AG09319 (cell line): Measurements from ENCODE around the gene CCDC175.
A peak's percentile ranks its signal among the peaks of the same experiment; 100 is the strongest.

Source experiments
- DNase-seq: peaks from one replicate; pipeline ENCODE4 v3.0.0-alpha.2; 2010; ENCODE audit warnings: low read depth; ENCODE audit errors: extremely low read depth
- TF ChIP-seq, protein P1 (sequence below): IDR thresholded peaks from 2 replicates; pipeline ENCODE4 v1.5.1; 2011; ENCODE audit warnings: low read depth, mild to moderate bottlenecking, inconsistent platforms, low read length, moderate library complexity

CCDC175 gene

DNA sequence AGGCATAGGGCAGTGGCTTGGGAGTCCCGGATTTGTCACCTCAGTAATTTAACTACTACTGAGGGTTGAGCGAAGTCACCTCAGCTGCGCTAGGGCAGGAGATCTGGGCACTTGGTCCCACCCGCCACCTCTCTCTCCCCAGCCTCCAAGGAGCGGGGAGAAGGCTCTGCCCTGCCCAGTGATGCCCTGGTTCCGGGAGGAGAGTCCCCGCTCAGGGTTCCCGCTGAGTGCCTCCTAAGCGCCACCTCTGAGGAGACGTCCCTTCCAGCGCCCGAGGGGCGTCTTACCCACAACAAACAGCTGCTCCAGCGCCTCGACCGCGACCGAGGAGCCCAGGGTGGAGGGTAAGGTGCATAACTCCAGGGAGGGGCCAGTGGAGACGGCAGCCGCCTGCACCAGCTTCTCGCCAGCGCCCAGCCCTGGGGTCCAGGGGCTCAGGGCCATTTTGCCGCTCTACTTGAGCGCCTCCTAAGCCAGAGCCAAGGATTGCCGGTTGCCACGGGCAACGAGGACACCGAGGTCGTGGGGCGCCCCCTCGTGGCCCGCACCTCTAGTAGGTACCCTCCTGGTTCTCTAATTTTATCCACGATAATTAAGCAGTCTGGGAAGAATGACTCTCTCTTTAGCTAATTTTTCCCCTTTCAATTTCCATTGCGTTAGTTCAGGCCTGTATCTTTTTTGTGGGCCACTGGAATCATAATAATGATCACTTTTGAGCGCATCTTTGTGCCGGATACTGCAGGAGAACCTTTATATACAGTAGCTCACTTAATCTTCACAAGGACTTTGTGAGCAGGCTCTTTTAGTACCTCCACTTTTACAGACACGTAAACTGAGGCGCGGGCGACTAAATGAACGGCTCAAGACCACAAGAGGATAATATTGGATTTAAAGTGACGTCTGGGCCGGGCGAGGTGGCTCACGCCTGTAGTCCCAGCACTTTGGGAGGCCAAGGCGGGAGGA lies at the start of gene CCDC175:
Gene CCDC175 (minus strand): TSS at position 481 of the 963 bp plus-strand sequence. CDS start 37 bp downstream, at position 444.
- TF ChIP-seq, protein P1, sequence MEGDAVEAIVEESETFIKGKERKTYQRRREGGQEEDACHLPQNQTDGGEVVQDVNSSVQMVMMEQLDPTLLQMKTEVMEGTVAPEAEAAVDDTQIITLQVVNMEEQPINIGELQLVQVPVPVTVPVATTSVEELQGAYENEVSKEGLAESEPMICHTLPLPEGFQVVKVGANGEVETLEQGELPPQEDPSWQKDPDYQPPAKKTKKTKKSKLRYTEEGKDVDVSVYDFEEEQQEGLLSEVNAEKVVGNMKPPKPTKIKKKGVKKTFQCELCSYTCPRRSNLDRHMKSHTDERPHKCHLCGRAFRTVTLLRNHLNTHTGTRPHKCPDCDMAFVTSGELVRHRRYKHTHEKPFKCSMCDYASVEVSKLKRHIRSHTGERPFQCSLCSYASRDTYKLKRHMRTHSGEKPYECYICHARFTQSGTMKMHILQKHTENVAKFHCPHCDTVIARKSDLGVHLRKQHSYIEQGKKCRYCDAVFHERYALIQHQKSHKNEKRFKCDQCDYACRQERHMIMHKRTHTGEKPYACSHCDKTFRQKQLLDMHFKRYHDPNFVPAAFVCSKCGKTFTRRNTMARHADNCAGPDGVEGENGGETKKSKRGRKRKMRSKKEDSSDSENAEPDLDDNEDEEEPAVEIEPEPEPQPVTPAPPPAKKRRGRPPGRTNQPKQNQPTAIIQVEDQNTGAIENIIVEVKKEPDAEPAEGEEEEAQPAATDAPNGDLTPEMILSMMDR = peak; percentile 72
- DNase-seq = peak; percentile 29

- TF ChIP-seq, protein P1 = no peak
- no peak for DNase-seq
Measured at GRCh38 chr14:59622631-59623030, 46.0 kb upstream of the CCDC175 start.

DNA sequence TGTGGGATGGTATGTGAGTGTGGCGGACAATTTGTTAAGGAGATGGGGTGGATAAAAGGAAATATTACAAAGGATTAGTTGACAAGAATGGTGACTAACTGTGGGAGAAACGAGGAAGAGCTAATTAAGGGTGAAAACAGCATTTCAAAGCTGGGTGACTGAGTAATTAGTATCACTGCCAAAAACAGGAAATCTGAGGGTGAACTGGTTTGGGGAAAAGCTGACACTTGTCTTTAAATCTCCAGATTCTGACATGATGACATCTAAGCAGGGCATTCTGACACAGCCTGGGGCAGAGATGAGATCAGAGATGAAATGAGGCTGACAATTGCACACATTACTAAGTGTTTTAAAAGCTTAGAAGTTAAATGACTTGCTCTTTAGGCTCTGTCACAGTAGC lies 42.4 kb upstream of the CCDC175 start:
- DNase-seq = no peak

DNA sequence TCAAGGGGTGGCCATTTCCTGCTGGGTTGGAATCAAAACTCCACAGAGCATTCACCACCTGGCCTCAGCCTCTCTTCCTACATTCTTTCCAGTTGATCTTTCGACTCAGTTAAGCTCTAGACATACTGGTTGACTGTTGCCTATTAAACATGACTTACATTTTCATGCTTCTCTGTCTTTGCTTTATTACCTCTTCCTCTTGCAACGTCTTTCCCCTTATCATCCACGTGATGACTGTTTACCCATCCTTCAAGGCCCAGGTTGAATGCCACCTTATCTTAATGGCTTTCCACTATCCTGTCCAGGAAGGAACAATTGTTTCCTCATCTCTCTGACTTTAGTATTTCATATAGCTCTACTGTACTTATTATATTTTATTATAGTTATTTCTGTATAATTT lies 24.4 kb upstream of the CCDC175 start:
- TF ChIP-seq, protein P1 = no peak
- no peak for DNase-seq

More for the DNA sequence above, 42.4 kb upstream of the CCDC175 start:
- TF ChIP-seq, protein P1 = no peak

- TF ChIP-seq, protein P1 = no peak
- DNase-seq = no peak
Measured at GRCh38 chr14:59600211-59600945, 23.8 kb upstream of the CCDC175 start.

DNA sequence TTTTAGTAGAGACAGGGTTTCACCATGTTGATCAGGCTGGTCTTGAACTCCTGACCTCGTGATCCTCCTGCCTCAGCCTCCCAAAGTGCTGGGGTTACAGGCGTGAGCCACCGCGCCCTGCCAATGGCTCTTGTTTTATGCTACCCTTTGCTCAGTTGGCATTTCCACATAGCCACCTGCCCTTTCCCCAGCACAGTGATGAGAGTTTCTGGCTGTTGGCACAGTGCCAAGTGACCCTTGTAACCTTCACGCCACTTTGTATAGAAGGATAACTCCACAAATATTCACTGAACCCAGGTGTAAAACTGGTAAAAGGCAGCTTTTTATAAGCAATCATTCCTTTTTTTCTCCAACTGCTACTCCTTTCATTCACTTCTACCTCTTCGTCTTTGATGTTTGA lies 18.5 kb upstream of the CCDC175 start:
- DNase-seq = no peak

More for the DNA sequence above, 18.5 kb upstream of the CCDC175 start:
- TF ChIP-seq, protein P1 = no peak
